DND-41 (cell line): Measurements from ENCODE around the gene SPPL3.

Experiments
- ATAC-seq: fragments of 200-7000 bp; cut with Tn5 transposase; 3 replicates; pipeline ENCODE4 v1.9.1; 2021; ENCODE audit warnings: low read depth; ENCODE audit not compliant: insufficient read depth
- DNase-seq: peaks from one replicate; pipeline ENCODE4 v3.0.0-alpha.2; 2020
- H2AFZ ChIP-seq: 2 replicates; pipeline ENCODE4 v1.6.0; 2012; ENCODE audit warnings: low read depth, low read length
- H3K27ac ChIP-seq: 2 replicates; pipeline ENCODE4 v1.5.1; 2012; ENCODE audit warnings: low read length, inconsistent platforms
- H3K27me3 ChIP-seq: fragments of 200-600 bp; sonication (generic); 2 replicates; pipeline ENCODE4 v1.6.0; 2012; ENCODE audit warnings: low read length, mild to moderate bottlenecking, inconsistent platforms; ENCODE audit not compliant: insufficient read depth, poor library complexity
- H3K36me3 ChIP-seq: 2 replicates; pipeline ENCODE4 v1.5.1; 2012; ENCODE audit warnings: low read length, inconsistent platforms; ENCODE audit not compliant: insufficient read depth
- H3K4me1 ChIP-seq: 2 replicates; pipeline ENCODE4 v1.5.1; 2012; ENCODE audit warnings: mild to moderate bottlenecking, low read length; ENCODE audit not compliant: insufficient read depth
- H3K4me2 ChIP-seq: 2 replicates; pipeline ENCODE4 v1.6.0; 2012; ENCODE audit warnings: mild to moderate bottlenecking, moderate library complexity, low read length, inconsistent platforms; ENCODE audit not compliant: insufficient read depth
- H3K4me3 ChIP-seq, 2 experiments: fragments of 200-600 bp in 1 of 2; shearing (Covaris generic) in 1 of 2; 2 replicates each; pipeline ENCODE4 v1.5.1; 2012 to 2016; ENCODE audit warnings: inconsistent platforms in 2 of 2, low read length in 2 of 2, mild to moderate bottlenecking in 2 of 2, low read depth in 1 of 2, moderate library complexity in 1 of 2
- H3K79me2 ChIP-seq: 2 replicates; pipeline ENCODE4 v1.6.0; 2012; ENCODE audit warnings: low read length, inconsistent platforms; ENCODE audit not compliant: insufficient read depth
- H3K9ac ChIP-seq: 2 replicates; pipeline ENCODE4 v1.6.0; 2012; ENCODE audit warnings: low read depth, mild to moderate bottlenecking, inconsistent platforms, low read length, moderate library complexity
- H3K9me3 ChIP-seq: 2 replicates; pipeline ENCODE4 v1.5.1; 2012; ENCODE audit warnings: low read length, moderate library complexity, mild to moderate bottlenecking, inconsistent platforms; ENCODE audit not compliant: insufficient read depth, severe bottlenecking
- H4K20me1 ChIP-seq: 2 replicates; pipeline ENCODE4 v1.6.0; 2012; ENCODE audit warnings: low read length; ENCODE audit not compliant: insufficient read depth
- CTCF ChIP-seq: IDR thresholded peaks from 2 replicates; pipeline ENCODE4 v1.5.1; 2012; ENCODE audit warnings: borderline replicate concordance, low read length, moderate library complexity, mild to moderate bottlenecking; ENCODE audit not compliant: poor library complexity, severe bottlenecking; ENCODE audit errors: extremely low read depth
- EZH2 ChIP-seq: IDR thresholded peaks from 3 replicates; pipeline ENCODE4 v1.6.1; 2012; ENCODE audit warnings: borderline replicate concordance, low read depth, mild to moderate bottlenecking, moderate library complexity, low read length, inconsistent platforms; ENCODE audit not compliant: severe bottlenecking

The SPPL3 gene

GRCh38 chr12:120944645-120945217 is 40.6 kb upstream of the SPPL3 start:
- Histone ChIP-seq H4K20me1 (no peaks in the 10 kb centered on the region), H3K36me3 (no peaks in the 10 kb centered on the region), H3K4me2 (no peak overlapping the region), H3K4me3 (no peak overlapping the region), H2AFZ (no peak overlapping the region), H3K27me3 (peaks cover under 1% of the 10 kb centered on the region), H3K79me2 (no peaks in the 10 kb centered on the region), H3K4me1 (no peaks in the 10 kb centered on the region), H3K9me3 (no peaks in the 10 kb centered on the region), H3K9ac (no peak overlapping the region), H3K27ac (no peak overlapping the region)
- DNase-seq (peak; percentile 67), ATAC-seq (peak; percentile 77; the same call in 2 of the 3 replicates)
- TF ChIP-seq EZH2 (no peak), CTCF (peak; percentile 75)

- H3K4me1 ChIP-seq: no peaks in the 10 kb centered on the region
- H3K4me3 ChIP-seq: no peak overlapping the region
- no peak overlapping the region for H2AFZ ChIP-seq
- peaks cover 4% of the 10 kb centered on the region for H3K27me3 ChIP-seq
- H3K9me3 ChIP-seq: no peaks in the 10 kb centered on the region
- DNase-seq: no peak
- H3K27ac ChIP-seq: no peak overlapping the region
- H3K9ac ChIP-seq: no peak overlapping the region
- ATAC-seq: no peak
- TF ChIP-seq CTCF (no peak), EZH2 (no peak)
- no peak overlapping the region for H3K4me2 ChIP-seq
- H3K36me3 ChIP-seq: no peaks in the 10 kb centered on the region
- H4K20me1 ChIP-seq: no peaks in the 10 kb centered on the region
- no peaks in the 10 kb centered on the region for H3K79me2 ChIP-seq
Measured at GRCh38 chr12:120943482-120943881, 39.3 kb upstream of the SPPL3 start.

- Histone ChIP-seq H3K27me3 (peaks cover 4% of the 10 kb centered on the region), H3K79me2 (no peaks in the 10 kb centered on the region), H3K4me2 (no peak overlapping the region), H3K4me1 (no peaks in the 10 kb centered on the region), H2AFZ (no peak overlapping the region), H3K9me3 (no peaks in the 10 kb centered on the region), H3K36me3 (no peaks in the 10 kb centered on the region), H3K4me3 (no peak overlapping the region), H3K9ac (no peak overlapping the region), H4K20me1 (no peaks in the 10 kb centered on the region), H3K27ac (no peak overlapping the region)
- DNase-seq (no peak), ATAC-seq (no peak)
- no peak for TF ChIP-seq CTCF
- no peak for TF ChIP-seq EZH2
Measured at GRCh38 chr12:120941846-120942405, 37.8 kb upstream of the SPPL3 start.
